NCI-H146 treated with DMSO at 0.1 percent for 48 hours (cell line): ENCODE results near the gene TLE4.
"Not testable (repeated sequence)": the region's sequence is repeated elsewhere in the genome, so short reads cannot be mapped to it uniquely, and the experiment has no call there.

Source experiments
- DNase-seq: peaks from one replicate; lab custom pipeline; 2025; ENCODE audit not compliant: unreplicated experiment; lab: John Stamatoyannopoulos, UW

Gene TLE4

GRCh38 chr9:79598562-79599345, 27.0 kb downstream of the TLE4 start:
- no peak for DNase-seq

DNA sequence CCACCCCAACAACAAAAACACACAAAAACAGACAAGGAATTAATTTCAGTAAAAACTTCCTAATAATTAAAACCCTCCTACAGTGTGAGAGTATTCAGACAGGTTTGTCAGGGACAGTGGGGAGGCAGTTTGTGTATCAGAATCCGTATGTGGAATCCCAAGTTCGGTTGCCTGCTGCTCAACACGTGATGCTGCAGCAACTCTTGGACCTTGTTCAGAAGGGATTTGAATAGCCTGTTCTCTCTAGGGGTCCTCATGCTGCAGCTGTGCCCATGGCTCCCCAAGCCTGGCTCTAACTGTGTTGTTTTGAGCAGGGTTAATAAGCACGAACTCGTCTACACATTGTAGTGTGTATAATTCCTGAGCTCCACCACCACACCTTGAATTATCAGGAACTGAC, 28.7 kb downstream of the TLE4 start:
- DNase-seq, result no peak

DNA sequence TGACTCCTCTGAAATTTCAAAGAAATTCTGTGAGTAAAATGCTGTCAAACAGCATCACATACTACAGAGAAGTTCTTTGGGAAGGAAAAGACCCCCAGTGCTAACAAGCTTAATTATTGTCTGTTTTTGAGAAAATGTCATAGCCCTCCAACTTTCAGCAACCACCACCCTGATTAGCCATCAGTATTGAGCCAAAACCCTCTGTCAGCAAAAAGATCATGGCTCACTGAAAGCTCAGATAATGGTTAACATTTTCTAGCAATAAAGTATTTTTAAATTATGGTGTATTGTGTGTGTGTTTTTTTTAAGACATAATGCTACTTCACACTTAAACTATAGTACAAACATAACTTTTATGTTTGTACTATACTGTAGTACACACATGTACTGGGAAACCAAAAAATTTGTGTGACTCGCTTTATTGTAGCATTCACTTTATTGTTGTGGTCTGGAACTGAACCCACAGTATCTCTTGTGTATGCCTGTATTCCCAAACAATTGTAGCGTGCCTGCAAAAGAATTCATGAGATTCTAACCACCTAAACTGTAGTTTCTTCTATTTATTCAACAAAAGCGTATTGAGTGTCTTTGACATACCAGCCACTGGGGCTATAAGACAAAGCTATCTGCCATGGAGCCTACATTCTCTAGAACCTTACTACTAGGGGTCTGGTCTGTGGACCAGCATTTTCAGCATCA, 31.6 kb downstream of the TLE4 start:
- DNase-seq, result no peak

DNA sequence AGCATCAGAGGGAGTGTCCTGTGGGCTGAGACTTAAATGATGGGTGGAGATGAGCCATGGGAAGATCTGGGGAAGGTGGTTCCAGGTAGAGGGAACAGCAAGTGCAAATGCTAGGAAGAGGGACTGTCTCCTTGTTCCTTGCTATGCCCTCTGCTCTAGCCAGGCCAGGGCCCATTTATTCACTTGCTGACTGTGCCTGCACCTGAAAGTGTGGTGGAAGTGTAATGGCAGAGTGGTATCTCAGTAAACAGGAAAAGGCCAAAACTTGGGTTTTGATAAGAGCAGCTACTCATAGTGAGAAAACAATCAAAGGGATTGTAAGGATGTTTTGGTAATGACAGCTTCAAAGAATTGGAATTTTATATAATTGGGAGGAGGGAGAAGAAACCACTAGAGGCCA, 32.4 kb downstream of the TLE4 start:
- DNase-seq, result no peak

DNA sequence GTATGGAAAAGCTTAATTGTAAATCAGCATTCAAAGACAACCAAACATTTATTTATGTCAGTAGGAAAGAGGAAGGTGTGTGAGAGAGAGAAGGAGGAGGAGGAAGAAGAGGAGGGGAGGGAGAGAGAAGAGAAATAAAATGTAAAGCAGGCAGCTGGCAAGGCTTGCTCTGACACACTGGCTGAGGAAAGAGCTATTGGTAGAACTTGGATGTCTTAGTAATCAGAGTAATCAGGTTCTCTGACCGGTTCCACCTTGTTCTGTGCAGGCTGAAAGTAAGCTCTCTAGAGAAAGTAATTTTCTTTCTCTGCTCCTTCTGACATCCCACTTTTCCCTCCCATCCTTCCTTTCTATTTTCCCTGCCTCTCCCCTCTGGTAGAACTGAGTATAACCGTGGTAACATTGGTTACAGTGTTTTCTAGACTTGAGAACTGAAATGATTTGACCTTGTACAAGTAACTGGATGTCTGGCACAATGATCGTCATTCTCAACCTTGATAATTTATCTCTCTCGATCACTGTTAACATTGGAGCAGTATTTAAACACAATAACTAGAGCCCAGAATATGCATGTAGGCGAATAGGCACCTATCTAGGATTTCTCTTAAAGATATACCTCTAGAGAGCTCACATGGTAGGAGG, 33.3 kb downstream of the TLE4 start:
- no peak for DNase-seq

- DNase-seq, result not testable (repeated sequence)
Observed at GRCh38 chr9:79606529-79606928, 34.8 kb downstream of the TLE4 start.

- no peak for DNase-seq
Observed at GRCh38 chr9:79609468-79610018, 37.8 kb downstream of the TLE4 start.

DNA sequence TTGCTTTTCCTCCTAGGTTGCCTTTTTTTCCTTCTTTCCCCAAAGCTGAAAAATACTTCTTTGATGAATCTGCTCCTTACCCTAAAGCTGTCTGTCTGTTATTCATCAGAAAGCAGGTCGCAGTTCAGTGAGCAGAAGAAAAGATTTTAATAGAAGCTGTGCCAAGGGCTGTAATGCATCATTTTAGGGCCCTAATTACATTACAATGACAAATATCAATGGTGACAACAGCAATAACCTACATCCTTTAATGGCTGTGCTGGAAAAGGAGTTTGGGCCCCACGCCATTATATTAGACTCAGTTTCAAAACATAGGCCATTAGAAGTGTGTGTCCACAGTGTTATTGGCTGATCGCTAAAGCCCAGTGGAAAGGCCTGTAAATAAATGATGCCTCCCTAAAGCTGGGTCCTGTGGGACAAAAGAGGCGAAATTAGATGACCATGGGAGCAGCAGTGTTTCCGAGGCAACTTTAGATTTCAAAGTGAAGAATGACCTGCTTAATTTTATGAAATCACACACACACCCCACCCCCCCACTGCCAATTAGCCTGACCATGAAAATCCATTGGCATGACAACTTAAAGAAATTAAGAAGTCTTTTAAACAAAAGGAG, 38.4 kb downstream of the TLE4 start:
- DNase-seq, result no peak

DNA sequence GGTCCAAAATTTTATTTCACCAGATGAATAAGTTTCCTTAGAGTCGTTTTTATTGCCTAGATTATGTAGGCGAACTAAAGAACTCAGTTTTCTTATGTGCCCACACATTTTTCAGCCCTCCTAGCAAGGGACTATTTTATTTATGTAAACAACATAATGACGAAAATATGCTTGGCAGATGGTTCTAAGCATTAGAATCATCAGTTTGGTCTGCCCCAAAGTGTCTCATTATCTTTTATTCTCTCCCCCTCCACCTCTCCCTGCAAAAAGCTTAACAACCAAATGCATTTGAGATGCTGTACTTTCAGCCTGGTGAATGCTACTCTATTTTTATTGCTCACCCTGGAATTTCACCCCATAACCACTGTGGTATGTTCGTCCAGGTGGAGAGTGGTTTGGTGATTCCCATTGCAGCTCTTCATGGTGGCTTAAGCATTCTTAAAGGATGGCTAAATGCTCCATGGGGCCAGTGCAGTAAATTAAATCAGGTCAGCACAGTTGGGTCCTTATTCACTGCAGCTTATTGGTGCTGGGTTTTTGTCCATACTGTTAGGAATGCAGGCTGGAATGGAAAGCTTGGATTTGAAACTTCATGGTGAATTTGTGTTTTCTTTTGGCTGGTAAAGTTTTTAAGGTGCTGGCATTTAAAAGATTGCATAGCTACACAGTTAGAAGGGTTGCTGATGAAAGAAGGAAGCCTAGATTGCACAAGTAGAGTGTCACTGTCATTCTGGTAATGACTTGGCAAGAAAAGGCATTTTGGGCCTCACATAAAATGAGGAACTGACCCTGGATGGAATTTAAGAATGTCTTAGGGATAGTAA, 39.2 kb downstream of the TLE4 start:
- DNase-seq, result no peak

- no peak for DNase-seq
Observed at GRCh38 chr9:79613145-79613544, 41.4 kb downstream of the TLE4 start.

DNA sequence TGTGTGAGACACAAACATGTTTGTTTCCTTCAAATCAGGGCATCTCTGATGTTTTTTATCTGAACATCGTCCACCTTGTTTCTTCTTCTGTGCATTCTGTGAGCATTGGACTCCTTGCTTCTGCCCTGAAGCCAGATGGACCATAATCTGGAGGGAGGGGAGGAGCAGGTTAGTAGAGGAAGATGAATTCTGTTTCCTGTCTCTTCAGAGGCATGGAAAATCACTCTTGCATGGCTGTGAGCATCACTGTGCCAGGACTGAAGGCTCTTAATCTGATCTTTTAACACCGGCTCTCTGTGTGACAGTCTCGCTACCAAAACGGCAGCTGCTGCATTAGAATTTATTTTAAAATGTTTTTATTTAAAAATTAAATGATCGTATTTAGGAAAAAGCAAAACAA, 43.3 kb downstream of the TLE4 start:
- DNase-seq, result no peak

DNA sequence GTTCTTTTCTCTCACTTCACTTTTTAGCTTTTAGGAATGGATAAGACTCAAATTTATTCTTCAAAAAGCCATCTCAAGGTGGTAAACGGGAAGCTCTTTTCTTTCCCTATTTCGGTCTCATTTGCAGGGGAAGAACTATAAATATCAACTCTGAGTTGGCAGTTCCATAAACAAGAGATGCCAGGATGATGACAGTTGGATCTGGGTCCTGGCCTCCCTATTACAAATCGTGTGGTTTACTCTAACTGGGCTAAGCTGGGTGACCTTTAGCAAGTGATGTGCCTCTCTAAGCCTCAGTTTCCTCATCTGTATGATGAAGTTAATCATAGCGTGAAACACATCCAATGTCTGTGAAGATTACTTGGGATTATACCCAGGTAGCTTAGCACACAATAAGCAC, 44.2 kb downstream of the TLE4 start:
- DNase-seq, result no peak

- no peak for DNase-seq
Observed at GRCh38 chr9:79616971-79617370, 45.2 kb downstream of the TLE4 start.

GRCh38 chr9:79617395-79617794, 45.6 kb downstream of the TLE4 start:
- no peak for DNase-seq

- DNase-seq, result no peak
Observed at GRCh38 chr9:79619930-79620329, 48.2 kb downstream of the TLE4 start.

DNA sequence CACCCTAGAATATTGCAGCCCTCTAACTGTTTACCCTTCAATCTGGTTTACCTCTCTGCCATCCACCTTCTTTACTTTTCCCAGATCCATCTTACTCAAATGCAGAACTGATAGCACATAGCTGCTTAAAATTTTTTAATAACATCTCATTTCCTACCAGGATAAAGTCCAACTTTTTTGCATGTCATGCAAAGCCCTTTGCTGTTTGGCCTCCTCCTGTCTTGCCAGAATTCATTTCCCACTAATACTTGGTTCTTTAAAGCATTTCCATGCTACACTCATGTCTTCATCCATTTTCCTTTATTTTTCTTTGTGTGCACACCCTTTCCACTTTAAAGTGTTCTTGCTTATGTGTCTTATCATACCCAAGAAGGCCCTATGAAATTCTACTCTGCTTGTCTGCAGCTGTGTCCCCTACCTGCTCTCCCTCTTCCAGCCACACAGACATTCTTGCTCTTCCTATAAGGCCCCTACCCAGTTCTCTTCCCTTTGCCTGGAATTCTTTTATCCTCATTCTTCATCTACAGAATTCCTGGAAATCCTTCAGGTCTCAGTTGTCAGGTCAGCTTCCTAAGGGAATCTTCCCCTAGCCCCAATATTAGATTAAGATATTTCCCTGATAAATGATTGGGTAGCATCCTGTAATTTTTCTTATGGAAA, 50.3 kb downstream of the TLE4 start:
- no peak for DNase-seq

DNA sequence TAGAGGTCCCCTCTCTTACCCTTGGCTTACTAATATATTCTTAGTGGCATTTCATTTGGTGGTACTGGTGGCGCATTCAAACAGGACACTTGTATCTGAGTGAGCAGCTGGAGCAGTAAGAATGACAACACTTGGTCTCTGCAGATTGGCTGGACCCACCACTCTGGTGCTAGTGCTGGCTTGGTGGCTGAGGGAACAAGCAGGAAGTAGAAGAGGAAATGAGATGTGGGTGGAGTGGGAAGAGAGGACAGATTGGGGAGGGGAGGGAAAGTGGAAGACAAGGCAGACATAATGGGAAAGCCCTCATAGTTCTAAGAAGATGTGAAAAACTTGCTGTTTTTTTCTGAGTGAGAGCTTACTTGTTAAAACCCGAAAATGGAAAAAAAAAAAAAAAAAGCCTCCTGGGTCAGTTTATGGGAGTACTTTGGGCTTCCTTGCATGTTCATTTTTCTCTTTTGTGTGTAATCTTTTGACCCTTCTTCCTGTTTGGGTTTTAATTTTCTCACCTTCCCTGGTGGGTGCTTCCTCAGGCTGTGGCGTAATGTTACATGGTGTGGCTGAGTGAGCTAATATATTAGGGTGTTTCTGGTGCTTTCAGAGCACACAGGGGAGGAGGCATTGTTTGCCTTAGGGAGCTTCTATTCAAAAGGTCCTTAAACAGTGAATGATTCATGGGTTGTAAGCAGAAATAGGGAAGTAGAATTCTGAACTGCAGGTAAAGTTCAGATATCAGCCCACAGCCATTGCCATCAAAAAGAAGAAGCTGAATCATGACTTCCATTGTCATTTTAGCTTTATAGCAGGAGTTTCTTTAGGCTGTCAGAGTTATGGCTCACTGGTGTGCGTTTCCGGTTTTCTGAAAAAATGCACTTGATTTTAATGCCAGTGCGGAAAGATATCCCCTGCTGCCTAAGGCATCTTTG, 52.3 kb downstream of the TLE4 start:
- no peak for DNase-seq

DNA sequence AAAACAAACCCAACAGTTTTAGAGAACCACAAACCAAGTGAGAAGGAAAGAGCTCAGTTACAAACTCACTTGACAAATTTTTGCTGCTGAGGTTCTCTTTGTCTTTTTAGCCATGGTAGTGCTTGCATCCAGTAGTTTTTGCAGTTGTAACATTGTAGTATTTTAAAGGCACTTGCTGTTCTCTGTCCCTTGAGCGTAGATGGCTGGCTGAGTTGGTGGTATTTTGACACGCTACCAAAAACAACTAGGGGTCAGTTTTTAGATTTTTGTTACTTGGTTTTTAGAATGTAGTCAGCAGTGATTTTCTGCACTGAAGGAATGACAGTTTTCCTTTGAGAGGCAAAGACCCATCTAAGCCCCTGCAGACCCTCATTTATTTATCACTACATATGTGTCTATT, 58.0 kb downstream of the TLE4 start:
- DNase-seq, result no peak
